GOT3 (cell line): ENCODE data around the gene GPC2.

ENCODE experiments used
- DNase-seq: peaks from one replicate; lab custom pipeline; 2025; ENCODE audit warnings: mixed read lengths; lab: John Stamatoyannopoulos, UW

The GPC2 gene

DNA sequence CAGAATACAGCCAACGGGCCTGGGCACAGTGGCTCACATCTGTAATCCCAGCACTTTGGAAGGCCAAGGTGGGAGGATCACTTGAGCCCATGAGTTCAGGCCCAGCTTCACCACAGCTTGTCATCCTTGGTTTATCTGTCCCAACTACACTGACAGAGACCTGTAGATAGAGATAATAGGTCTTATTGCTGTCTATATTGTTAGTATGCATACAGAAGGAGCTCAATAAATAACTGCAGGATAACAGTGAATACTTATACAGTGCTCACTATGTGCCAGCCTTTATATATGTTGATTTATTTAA is 56.5 kb downstream of the GPC2 start:
- DNase-seq = no peak

DNA sequence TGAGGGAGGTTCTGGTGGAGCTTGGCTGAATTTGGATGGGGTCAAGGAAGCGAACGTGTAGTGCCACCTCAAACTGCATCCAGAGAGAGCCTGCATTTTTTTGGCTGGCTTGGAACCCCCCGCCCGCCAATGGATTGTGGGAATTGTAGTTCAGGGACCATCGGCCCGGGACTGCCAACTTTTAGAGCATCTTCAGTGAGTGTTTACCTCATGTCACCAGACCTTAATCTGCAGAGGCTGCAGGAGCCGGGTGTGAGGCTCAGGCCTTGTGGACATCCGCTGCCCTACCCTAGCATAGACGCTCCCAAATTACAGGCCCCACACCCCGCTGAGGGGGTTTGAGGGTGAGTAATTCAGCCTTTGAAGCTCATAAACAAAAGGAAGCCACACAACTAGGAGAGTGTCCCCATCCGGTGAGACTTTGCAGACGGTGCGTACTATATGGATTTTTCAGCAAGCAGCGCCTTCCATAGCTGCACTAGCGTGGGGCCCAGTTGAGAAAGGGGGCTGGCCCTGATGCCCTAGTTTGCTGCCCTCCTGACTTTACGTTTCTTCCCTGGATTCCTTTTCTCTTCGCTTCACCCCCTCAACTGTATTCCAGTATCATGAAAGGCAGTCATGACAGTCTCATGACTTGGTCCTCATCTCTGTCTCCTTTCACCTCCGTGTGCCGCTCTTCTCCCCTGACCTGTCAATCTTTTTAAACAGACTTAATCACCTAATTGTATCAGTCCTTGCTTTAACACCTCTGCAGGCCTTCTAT is 57.0 kb downstream of the GPC2 start:
- DNase-seq = peak; percentile 62
